ENCODE measurements around the gene ACBD3. TPM values are rescaled to one million over a fixed set of nuclear protein-coding genes. Genes with fewer than 3 reads are reported as not detected.

ACBD3 gene
- total RNA-seq, 1 donor from 2014 or later: 30.1 TPM

GRCh38 chr1:226098870-226099835 is 87.4 kb downstream of the ACBD3 start:
- ATAC-seq (no peak), DNase-seq (no peak)
- intact Hi-C loops (cut with micrococcal nuclease): no loop called here

DNA sequence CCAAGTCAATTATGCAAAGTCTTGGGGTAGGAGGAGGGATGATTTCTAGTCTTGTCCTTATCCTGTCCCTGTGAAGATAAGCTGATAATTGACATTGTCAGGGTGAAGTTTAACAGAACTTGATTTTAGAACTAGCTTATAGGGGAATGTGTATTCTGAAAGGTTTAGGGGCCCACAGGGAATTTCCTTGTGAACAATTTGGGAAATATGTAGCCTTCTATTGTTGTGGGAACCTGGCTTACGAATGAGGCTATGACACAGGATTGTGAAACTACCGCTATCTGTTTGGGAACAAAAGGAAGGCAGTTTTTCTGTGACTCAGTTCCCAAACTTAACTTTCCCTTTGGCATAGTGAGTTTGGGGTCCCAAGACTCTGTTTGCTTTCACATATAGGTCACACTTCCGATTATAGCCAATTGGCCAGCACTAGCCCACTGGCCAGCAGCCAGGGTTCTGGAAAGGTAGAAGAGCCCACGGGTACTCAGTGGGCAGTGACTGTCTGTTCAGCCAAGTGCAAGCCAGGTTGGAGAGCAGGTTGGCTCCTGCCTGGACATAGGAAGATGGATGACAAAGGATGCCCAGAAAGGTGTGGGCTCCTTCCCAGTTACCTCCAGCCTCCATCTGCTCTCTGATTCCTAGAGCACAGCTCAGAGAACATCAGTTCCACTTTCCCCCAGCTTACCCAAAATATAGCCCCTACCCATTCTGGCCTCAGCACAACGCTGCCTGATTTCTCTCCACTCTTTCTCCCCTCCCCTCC is 88.5 kb downstream of the ACBD3 start:
- DNase-seq (no peak), ATAC-seq (no peak)
- intact Hi-C loops (cut with micrococcal nuclease): no loop called here

- intact Hi-C loops (cut with micrococcal nuclease): no loop called here
- ATAC-seq (no peak), DNase-seq (no peak)
These were observed 91.3 kb downstream of the ACBD3 start for GRCh38 chr1:226095286-226095685.

Other genes starting within 250 kb of the ACBD3 start
- gene LEFTY2, start 245.5 kb downstream of the ACBD3 start, total RNA-seq: 0.47 TPM
- 10.7 TPM for gene SDE2, start 187.4 kb downstream of the ACBD3 start, total RNA-seq
- 345 TPM for gene H3-3A, start 124.0 kb downstream of the ACBD3 start, total RNA-seq
- gene MIXL1, start 36.9 kb upstream of the ACBD3 start, total RNA-seq: not detected
- gene LIN9, start 122.4 kb upstream of the ACBD3 start, total RNA-seq: 20.4 TPM
- gene PARP1, start 221.4 kb upstream of the ACBD3 start, total RNA-seq: 140 TPM

Data from left ventricle myocardium superior (tissue), 1 donor.